MM.1S (cell line): ENCODE results near the gene HHIPL1.
"Not testable (repeated sequence)": the region's sequence is repeated elsewhere in the genome, so short reads cannot be mapped to it uniquely, and the experiment has no call there.

Experiments used
- CTCF ChIP-seq: fragments of 300-600 bp; sonication (generic); IDR thresholded peaks from 2 replicates; pipeline ENCODE4 v1.5.1; 2016; ENCODE audit warnings: antibody characterized with exemption, low read length, mixed read lengths
- EZH2 ChIP-seq: fragments of 300-600 bp; sonication (generic); optimal IDR thresholded peaks from 2 replicates; pipeline ENCODE3; 2017; ENCODE audit warnings: low read depth, mild to moderate bottlenecking, antibody characterized with exemption, low read length, mixed read lengths
- EZH2phosphoT487 ChIP-seq: fragments of 300-600 bp; sonication (generic); IDR thresholded peaks from 2 replicates; pipeline ENCODE4 v1.6.1; 2018; ENCODE audit warnings: antibody characterized with exemption, low read length

GRCh38 chr14:99661206-99661605, 16.3 kb downstream of the HHIPL1 start:
- not testable (repeated sequence) for TF ChIP-seq EZH2phosphoT487, EZH2, CTCF
